Neural crest cell (in vitro differentiated cells): Measurements from ENCODE around the gene ACSS1. TPM values are rescaled to one million over a fixed set of nuclear protein-coding genes. Genes with fewer than 3 reads are reported as not detected.
A peak's percentile ranks its signal among the peaks of the same experiment; 100 is the strongest.
"Not testable (repeated sequence)": the region's sequence is repeated elsewhere in the genome, so short reads cannot be mapped to it uniquely, and the experiment has no call there.

Source experiments
- DNase-seq: peaks from one replicate; pipeline ENCODE4 v3.0.0; 2021; ENCODE audit warnings: low read depth, mixed read lengths, low spot score
- H3K27ac Mint-ChIP-seq: one replicate; pipeline ENCODE4 v1.8.0; 2021; ENCODE audit warnings: mild to moderate bottlenecking, mixed read lengths; ENCODE audit not compliant: unreplicated experiment
- H3K27me3 Mint-ChIP-seq: 2 replicates; pipeline ENCODE4 v1.8.0; 2021; ENCODE audit warnings: low read depth, mild to moderate bottlenecking, mixed read lengths
- H3K36me3 Mint-ChIP-seq: 2 replicates; pipeline ENCODE4 v1.8.0; 2021; ENCODE audit warnings: low read depth, mild to moderate bottlenecking, mixed read lengths
- H3K4me1 Mint-ChIP-seq: 2 replicates; pipeline ENCODE4 v1.8.0; 2021; ENCODE audit warnings: mixed read lengths
- H3K4me3 Mint-ChIP-seq: one replicate; pipeline ENCODE4 v1.8.0; 2021; ENCODE audit warnings: mild to moderate bottlenecking, mixed read lengths
- H3K9me3 Mint-ChIP-seq: 2 replicates; pipeline ENCODE4 v1.8.0; 2021; ENCODE audit warnings: mixed read lengths
- total RNA-seq: library from RNA; stranded (reverse); gene quantifications from 2 replicates; pipeline ENCODE4 v1.2.1, GENCODE V29; 2021
- TF ChIP-seq, protein P1 (sequence below): fragments of 200-600 bp; sonication (generic); conservative IDR thresholded peaks from 2 replicates; pipeline ENCODE4 v1.5.0; 2021; ENCODE audit warnings: antibody characterized with exemption, mild to moderate bottlenecking

ACSS1 gene
- total RNA-seq, 1 donor from 2014 or later, result 14.0 TPM

DNA sequence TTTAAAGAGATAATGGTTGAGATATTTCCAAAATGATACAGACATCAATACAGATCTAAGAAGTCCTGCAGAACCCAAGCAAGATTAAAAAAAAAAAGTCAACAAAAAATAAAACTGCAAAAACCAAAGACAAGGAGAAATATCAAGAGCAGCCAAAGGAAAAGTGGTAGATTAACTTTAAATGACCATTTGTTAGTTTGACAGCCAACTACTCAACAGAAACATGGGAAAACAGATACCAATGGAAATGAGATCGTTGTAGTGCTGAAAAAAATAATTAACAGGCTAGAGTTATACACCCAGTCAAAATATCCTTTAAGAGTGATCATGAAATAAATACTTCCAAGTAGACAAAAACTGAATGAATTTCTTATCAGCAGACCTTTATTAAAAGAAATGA lies 54.9 kb downstream of the ACSS1 start:
- Mint-ChIP-seq H3K4me3 (no peak overlapping the region), H3K4me1 (no peaks in the 10 kb centered on the region), H3K27ac (no peak overlapping the region), H3K9me3 (peaks cover 4% of the 10 kb centered on the region), H3K36me3 (no peaks in the 10 kb centered on the region), H3K27me3 (peaks cover 17% of the 10 kb centered on the region)
- TF ChIP-seq, protein P1, sequence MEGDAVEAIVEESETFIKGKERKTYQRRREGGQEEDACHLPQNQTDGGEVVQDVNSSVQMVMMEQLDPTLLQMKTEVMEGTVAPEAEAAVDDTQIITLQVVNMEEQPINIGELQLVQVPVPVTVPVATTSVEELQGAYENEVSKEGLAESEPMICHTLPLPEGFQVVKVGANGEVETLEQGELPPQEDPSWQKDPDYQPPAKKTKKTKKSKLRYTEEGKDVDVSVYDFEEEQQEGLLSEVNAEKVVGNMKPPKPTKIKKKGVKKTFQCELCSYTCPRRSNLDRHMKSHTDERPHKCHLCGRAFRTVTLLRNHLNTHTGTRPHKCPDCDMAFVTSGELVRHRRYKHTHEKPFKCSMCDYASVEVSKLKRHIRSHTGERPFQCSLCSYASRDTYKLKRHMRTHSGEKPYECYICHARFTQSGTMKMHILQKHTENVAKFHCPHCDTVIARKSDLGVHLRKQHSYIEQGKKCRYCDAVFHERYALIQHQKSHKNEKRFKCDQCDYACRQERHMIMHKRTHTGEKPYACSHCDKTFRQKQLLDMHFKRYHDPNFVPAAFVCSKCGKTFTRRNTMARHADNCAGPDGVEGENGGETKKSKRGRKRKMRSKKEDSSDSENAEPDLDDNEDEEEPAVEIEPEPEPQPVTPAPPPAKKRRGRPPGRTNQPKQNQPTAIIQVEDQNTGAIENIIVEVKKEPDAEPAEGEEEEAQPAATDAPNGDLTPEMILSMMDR, result no peak
- DNase-seq, result no peak

DNA sequence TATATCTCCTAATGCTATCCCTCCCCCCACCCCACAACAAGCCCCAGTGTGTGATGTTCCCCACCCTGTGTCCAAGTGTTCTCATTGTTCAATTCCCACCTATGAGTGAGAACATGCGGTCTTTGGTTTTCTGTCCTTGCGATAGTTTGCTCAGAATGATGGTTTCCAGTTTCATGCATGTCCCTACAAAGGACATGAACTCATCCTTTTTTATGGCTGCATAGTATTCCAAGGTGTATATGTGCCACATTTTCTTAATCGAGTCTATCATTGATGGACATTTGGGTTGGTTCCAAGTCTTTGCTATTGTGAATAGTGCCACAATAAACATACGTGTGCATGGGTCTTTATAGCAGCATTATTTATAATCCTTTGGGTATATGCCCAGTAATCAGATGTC lies 56.6 kb downstream of the ACSS1 start:
- H3K27ac Mint-ChIP-seq, H3K9me3 Mint-ChIP-seq, H3K4me1 Mint-ChIP-seq, H3K36me3 Mint-ChIP-seq, DNase-seq, H3K4me3 Mint-ChIP-seq: not testable (repeated sequence)
- peaks cover 24% of the 10 kb centered on the region for H3K27me3 Mint-ChIP-seq

DNA sequence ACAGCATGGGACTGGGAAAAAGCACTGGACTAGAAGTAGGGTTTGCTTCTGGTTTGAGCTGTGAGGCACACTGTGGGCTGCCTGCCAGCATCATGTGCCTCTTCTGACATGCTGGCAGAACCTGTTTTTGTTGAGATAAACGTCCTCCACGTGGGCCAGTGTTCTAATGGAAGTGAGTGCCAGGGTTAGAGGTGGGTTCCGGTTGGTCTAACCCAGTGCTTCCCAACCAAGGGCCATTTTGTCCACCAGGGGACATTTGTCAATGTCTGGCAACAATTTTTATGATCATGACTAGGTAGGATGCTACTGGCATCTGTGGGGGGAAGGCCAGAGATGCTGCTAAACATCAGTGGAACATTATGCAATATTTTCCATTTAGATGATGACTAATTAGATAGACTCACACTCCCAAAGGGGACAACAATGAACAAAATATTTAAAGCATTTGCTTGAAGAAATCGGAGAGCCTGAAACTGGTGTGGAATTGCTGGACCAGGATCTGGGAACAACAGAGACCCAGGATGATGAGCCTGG lies 57.6 kb downstream of the ACSS1 start:
- Mint-ChIP-seq H3K4me1 (peaks cover under 1% of the 10 kb centered on the region), H3K36me3 (no peaks in the 10 kb centered on the region), H3K27me3 (peaks cover 24% of the 10 kb centered on the region), H3K9me3 (peaks cover 4% of the 10 kb centered on the region), H3K4me3 (no peak overlapping the region), H3K27ac (no peak overlapping the region)
- DNase-seq, result no peak
- TF ChIP-seq, protein P1, result no peak

DNA sequence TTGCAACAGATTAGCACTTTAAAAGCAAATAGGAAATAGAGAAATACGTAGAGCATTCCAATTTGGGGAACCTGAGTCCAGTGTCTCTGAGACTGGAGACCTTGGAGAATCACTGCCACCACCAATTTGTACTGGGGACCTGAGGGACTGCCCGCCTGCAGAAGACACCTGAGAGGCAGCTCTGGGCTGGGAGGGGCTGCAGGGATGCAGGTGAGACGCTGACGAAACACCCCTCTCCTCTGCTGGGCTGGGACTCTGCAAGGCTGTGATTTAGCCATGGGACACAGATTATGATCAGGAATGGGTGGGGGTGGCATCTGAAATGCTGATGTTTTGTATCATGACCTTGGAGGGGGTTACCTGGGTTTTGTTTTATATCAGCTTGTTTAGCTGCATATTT lies 58.4 kb downstream of the ACSS1 start:
- TF ChIP-seq, protein P1, result no peak
- Mint-ChIP-seq H3K9me3 (peaks cover 4% of the 10 kb centered on the region), H3K27me3 (peaks cover 29% of the 10 kb centered on the region), H3K36me3 (no peaks in the 10 kb centered on the region), H3K4me3 (no peak overlapping the region), H3K4me1 (peaks cover 8% of the 10 kb centered on the region), H3K27ac (no peak overlapping the region)
- no peak for DNase-seq

GRCh38 chr20:24998631-24999445 lies 59.1 kb downstream of the ACSS1 start:
- Mint-ChIP-seq H3K4me1 (peaks cover 12% of the 10 kb centered on the region), H3K9me3 (peaks cover 4% of the 10 kb centered on the region), H3K27ac (peak overlapping the region; percentile 46), H3K36me3 (no peaks in the 10 kb centered on the region), H3K27me3 (peaks cover 29% of the 10 kb centered on the region), H3K4me3 (peak overlapping the region; percentile 38)
- TF ChIP-seq, protein P1, result no peak
- DNase-seq, result no peak

DNA sequence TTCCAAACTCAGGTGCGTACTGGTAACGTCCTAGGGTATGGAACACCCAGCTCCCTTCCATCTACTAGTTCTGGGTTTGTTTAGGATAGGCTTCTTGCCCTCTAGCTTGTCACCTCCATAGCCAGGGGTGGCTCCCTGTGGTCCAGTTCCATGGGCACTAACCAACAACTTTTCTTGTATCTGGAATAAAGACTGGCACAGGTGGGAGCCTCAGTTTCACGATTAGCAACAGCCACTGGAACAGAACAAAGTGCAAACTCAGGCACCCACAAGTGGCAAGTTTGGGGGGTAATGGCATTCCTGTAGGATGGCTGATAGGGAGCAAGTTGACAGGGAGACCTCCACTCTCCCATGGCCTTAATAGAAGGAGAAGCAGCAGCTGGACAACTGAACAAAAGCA lies 59.8 kb downstream of the ACSS1 start:
- no peak overlapping the region for H3K27ac Mint-ChIP-seq
- peaks cover 4% of the 10 kb centered on the region for H3K9me3 Mint-ChIP-seq
- TF ChIP-seq, protein P1, result no peak
- no peaks in the 10 kb centered on the region for H3K36me3 Mint-ChIP-seq
- H3K4me3 Mint-ChIP-seq, result no peak overlapping the region
- DNase-seq, result no peak
- H3K4me1 Mint-ChIP-seq, result peaks cover 20% of the 10 kb centered on the region
- peaks cover 29% of the 10 kb centered on the region for H3K27me3 Mint-ChIP-seq
